ENCODE measurements around the gene ELP2.

Gene ELP2

DNA sequence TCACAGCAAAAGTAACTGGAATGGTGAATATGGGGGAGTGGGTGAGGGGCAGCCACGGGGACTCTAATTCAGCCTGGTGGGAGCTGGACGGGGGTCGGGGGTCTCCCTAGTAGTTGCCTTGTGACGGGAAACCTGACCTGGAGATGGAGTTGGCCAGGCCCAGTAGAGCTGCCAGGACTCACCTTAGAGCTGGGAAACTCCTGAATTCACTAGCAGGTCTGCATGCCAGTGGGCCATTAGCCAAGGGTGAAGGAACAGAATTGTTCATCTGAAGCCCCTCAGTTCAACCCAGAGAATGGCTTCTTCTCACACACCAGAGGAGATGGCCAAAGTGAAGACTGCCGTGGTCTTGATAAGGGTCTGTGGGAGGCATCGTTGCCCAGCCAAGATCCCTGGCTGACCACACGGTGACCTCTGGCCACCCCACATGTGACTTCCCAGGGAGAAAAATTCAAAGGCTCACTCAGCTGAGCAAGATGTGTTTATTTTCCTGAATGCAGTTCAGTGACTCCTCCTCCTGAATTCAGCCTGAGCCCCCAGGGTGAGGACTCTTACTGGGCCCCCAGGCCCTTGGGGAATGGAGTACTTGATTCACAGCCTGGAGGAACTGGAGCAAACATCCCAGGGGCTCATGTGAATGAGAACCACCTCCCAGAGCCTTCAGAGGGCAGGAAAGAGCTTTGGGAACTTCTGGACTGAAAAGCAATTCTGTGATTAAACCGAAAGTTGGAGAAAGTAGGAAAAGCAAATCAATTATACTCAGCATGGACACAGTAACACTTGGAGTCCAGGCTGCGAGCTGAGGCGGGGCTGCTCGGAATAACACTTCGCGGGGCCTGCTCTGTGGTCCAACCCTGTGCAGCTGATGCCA lies 82.8 kb downstream of the ELP2 start:
- in situ Hi-C loops (cut with HindIII; ENCODE audit: low sequenced_read_pairs) = no loop called here

DNA sequence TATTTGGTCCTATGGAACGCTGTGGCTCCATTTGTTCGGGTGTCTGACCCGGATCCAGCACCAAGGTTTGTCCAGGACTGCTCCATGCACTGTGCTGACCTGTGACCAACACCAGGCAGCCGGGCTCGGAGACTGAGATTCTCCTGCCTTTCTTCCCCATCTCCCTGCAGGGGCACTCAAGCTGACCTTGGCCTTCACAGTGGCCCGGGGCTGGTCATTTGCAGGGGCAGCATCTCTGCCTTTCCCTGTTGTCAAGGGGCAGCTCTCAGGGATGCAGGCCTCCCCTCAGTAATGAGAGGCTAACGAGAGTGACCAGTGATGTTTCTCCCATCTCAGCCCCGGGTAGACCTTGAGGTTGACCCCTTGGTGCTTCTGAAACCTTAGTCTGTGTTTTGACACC lies 85.1 kb downstream of the ELP2 start:
- in situ Hi-C loops (cut with HindIII; ENCODE audit: low sequenced_read_pairs) = no loop called here

- in situ Hi-C loops (cut with HindIII; ENCODE audit: low sequenced_read_pairs) = no loop called here
Measured at GRCh38 chr18:36215577-36215976, 85.9 kb downstream of the ELP2 start.

DNA sequence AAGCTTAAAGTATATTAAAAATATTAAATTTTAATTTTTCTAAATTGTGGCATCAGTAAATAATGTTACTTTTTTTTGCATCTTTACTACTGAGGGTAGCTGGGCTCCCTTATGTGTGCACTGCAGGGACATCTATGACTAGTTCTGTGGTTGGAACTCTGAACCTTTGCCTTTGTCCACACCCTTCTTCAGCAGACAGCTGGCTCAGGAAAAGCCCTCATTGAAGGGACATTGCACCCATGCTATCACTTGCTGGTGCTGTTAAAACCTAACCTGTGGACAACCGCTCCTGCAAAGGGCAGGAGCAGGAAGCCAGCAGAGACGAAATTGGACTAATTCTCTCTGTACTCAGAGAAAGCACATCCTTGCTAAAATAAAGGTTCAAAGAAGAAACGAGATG lies 87.6 kb downstream of the ELP2 start:
- in situ Hi-C loops (cut with HindIII; ENCODE audit: low sequenced_read_pairs) = no loop called here

DNA sequence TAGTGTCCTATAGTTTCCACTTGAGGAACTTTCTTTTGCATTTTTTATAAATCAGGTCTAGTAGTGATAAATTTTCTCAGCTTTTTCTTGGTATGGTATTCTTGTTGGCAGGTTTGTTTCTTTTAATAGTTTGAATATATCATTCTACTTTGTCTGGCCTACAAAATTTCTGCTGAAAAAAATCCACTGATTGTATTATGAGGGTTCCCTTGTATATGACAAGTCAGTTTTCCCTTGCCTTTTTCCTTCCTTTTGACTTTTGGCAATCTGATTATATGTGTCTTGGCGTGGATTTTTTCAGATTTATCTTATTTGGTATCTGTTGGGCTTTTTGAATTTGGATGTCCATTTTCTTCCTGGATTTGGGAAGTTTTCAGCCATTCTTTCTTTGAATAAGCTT lies 99.5 kb downstream of the ELP2 start:
- in situ Hi-C loops (cut with HindIII; ENCODE audit: low sequenced_read_pairs) = no loop called here
